Measurements from ENCODE around the gene TUT7.
"Not testable (repeated sequence)": the region's sequence is repeated elsewhere in the genome, so short reads cannot be mapped to it uniquely, and the experiment has no call there.

Gene TUT7

DNA sequence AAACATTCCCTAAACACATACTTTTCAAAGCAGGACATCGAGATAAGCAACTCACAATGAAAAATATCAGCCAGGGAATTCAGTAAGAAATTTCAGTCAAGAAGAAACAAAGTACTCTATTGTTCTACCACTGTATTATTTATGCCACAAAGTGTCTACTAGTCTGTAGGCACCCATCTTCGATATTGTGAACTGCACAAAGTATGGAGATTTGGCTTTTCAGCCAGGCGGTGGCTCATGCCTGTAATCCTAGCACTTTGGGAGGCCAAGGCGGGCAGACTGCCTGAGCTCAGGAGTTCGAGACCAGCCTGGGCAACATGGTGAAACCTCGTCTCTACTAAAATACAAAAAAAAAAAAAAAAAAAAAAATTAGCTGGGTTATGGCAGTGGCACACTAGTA is 63.9 kb downstream of the TUT7 start:
- DNase-seq: not testable (repeated sequence)

DNA sequence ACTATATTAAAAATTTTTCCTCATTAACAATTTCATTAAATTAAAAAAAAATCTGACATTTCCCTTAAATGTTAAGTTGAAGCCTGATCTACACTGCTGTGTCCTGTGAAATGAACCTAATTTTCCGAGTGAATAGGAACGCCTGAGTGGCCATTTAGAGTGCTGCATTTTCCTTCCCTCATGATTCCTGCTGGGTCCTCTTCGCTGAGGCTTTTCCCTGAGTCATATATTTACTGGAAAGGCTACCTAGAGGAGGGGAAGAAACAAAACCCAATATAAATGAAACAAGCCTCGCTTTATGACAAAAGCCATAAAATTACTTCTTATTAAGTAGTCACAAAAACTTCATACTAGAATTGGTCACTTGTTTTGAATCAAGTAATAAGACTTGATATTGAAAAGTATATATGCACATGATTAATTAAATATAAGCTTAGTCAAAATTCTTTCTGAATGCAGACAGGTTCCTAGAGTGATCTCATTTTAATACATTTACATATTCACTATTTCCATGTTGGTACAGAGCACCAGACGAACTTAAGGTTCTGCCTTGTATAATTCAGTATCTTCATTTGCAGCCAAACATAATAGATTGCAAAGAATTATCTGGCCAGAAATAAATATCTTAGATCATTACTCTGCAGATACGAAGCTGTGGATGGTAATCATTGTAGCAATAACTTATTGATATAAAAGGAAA is 65.6 kb downstream of the TUT7 start:
- DNase-seq: no peak

DNA sequence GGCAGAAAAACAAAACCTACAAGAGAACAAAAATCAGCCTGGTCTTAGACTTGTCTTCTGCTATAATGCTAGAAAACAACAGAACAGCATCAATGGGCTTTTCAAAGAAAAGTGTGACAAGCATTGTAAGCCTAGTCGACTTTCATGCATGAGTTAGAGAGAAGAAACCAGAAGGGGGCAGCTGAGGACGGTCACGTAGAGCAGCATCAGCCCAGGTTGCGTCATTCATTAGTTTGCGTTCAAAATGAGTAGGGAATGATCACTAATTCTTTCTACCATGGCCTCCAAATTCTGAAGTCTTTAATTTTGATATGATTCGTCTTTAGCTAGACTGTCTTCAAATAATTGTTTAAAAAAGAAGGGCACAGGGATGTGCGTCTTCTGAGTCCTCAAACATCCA is 67.2 kb downstream of the TUT7 start:
- DNase-seq: no peak

DNA sequence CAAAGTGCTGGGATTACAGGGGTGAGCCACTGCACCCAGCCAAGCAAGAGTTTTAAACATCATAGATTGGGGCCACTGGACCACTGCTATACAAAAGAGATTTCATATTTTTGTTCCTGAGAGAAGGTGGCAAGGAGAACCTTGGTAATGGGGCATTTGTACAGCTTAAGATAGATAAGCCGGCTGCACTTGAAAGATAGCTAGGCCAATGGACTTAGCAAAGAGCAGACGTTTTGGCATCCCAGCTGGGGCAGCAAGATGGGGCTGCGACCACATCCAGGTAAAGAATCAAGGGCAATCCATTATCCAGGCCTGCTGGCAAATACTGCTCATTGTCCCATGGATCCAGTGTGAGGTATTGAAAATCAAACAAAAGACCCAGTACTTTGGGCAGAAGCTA is 67.9 kb downstream of the TUT7 start:
- DNase-seq: no peak

DNA sequence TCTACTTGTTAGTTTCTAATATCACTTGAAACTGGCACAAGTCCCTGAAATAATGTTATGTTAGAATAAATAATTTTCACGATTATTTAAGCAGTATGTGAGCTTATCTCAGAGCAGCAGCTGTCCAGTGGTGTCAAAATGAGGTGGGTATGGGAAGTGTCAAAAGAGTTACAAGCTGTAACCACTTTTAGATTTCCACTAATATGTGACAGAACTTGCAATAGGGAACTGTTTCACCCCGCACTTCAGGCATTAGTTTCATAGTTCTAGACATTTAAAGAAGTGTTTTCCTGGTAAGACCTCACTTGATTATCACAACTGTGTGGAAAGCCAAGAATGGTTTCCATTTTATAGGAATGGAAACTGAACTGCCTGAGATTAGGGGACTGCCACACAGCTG is 68.9 kb downstream of the TUT7 start:
- no peak for DNase-seq

DNA sequence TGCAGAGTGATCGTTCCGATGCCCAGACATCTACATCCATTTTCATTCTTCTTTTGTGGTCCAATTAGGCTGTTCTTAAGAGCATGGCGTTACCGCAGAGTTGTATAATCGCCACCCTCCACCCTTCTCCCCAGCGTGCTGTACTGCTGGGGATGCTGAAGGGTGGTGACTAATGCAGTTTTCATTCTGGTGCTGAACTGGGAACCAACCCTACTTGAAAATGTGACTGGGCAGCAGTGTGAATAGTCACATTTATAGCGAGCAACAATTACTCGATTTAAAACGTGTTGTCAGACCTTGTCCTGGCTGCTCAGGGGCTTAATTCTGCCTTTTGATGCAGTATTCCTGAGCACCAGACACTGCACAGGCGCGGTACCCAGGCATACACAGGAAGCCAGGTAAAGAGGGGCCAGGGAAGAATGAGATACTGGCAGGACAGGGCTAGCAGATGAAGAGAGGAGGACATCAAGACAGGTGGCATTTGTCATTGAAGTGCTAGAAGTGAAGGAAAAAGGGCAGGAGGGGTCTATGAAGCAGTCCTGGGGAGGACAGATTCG is 71.2 kb downstream of the TUT7 start:
- DNase-seq: no peak

DNA sequence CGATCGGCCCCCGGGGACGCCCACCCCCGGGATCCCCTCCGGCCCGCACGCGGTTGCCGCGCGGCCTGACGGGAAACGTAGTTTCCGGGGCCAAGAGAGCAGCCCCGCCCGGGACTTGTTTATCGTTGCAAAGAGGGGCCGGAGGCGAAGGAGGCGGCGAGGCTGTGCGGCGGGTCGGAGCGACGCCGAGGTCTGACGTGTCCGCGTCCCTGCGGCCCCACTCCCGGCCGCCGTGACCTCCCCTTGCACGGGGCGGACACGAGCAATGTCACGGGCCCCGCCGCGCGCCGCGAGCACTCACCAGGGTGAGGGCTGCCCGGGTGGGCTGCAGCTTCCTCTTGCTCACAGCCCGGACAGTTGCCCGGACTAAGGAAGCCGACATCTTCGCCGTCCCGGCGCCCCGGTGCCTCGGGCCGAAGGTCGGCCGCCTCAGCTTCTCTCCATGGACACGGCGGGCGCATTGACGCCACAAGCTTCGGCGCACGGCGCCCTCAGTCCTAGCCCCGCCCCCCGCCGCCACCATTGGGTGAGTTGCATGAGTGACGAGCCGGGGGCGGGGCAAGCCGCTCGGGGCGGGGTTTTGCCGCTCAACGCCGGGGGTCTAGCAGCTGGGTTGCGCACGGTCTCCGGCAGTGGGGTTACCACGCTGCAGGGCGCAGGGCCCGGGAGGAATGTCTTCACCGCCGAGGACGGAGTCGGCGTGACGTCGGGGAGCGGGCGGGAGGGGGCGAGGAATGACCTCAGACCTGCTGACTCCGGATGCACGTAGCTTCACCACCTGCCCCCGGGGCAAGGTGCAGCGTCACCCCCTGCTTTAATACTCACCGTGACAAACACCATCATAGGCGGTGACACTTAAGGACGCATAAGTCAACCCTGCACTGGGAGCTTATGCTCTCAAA is 71.9 kb downstream of the TUT7 start, which contains the start of gene ISCA1:
ISCA1 (minus strand) TSS at position 462 of the 902 bp plus-strand sequence; CDS start at position 382, 80 bp downstream.
- DNase-seq: peak; percentile 94

DNA sequence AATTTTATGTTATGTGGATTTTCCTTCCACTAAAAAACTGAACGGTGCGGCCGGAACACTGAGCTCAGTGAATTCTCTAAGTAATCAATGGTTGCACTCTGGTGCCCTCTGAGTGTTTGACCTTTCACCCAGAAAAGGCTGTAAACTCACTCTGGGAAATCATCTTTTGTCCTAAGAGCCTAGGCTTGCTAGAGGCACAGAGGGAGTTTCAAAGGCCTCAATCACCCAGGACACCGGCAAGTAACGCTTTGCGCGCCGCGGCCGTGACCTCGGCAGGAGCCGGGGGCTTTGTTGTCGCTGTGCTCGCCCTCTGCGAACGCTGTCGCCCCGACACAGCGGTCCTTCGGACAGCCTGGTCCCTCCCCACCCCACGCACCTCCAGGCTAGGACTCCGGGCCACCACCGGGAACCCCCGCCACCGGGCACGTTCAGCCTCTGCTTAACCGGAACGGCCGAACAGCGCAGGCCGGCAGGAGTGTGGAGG is 72.6 kb downstream of the TUT7 start:
- no peak for DNase-seq

DNA sequence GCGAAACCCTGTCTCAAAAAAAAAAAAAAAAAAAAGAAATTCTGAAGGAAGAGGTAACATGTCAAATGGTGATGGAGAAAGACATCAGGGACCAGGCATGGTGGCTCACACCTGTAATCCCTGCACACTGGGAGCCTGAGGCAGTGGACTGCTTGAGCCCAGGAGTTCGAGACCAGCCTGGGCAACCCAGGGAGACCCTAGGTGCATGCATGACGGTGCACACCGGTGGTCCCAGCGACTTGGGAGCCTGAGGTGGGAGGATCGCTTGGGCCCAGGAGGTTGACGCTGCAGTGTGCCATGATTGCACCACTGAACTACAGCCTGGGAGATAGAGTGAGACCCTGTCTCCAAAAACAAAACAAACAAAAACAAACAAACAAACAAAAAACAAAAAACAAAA is 73.6 kb downstream of the TUT7 start:
- DNase-seq: no peak

DNA sequence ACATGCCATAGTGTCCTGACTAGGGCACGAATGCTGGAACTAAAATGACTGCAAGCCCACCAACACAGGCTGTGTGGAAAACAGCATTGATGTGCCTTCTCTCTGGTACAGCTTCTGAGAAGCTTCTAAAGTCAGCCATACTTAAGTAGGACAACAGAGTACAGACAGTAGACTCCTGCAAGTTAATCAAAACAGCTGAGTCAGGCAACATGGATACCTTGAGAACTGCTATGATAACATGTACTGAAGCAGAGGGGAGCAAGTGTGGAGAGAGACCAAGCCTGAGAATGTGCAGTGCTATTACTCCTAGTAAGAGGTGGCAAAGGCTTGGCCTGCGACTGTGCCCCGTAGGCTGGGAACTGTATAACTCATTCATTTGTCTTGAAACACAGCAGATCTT is 74.4 kb downstream of the TUT7 start:
- DNase-seq: no peak

DNA sequence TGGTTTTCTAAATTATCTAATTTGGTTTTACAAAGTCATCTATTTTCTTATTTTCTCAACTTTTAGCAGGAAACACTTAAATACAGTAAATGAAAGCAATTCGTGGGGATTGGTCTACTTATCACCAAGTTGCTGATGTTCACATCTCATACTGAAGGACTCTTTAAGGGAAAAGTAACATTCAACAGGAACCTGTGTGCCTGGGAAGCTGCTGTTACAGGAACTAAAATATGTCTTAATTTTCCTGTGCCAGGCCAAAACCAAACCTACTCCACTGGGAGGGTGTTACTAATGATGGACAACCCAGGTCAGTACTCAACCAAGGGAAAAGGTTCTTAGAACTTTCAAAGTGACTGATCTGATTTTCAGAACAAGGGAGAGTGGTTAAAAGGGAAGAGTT is 77.1 kb downstream of the TUT7 start:
- no peak for DNase-seq

DNA sequence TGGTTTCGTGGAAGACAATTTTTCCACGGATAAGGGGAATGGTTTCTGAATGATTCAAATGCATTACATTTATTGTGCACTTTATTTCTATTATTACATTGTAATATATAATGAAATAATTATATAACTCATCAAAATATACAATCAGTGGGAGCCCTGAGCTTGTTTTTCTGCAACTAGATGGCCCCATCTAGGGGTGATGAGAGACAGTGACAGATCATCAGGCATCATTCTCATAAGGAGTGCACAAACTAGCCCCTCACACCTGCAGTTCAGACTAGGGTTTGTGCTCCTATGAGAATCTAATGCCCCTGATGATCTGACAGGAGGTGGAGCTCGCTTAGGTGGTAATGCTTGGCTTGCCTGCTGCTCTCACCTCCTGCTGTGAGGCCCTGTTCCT is 78.2 kb downstream of the TUT7 start:
- DNase-seq: no peak

DNA sequence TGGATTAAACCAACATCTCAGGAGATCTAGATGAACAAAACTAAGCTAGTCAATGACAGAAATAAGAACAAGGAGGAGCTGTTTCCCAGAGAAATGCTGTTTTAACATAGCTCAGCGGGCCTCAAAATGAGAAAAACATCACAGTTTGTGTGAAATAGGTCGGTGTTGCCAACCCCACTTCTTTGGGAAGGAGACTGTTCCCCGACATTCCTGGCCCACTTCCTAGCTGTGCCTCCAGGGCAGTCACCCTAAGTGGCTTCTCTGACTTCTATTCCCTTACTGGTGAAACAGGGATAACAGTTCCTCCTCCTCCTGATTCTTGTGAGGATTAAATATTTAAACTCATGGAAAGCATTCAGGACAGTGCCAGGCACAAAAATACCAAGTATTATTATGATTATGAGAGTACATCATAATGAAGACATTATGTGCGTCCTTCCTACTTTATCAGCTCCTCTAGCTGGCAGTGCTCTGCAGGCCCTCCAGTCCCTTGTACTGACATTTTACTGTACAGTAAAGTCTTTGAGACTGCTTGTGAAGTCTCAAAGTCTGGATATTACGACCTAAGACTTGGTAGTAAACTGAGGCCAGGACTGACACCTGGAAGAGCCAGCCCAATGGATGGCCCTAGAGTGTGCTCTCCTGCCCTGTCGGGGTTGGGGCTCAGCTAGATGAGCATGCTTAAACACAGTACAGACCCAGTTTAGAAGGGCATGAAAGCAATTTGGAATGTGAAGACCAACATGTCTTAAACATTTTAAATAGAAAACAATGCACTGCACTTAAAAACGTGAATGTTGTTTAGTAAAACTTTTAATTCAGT is 79.2 kb downstream of the TUT7 start:
- no peak for DNase-seq

DNA sequence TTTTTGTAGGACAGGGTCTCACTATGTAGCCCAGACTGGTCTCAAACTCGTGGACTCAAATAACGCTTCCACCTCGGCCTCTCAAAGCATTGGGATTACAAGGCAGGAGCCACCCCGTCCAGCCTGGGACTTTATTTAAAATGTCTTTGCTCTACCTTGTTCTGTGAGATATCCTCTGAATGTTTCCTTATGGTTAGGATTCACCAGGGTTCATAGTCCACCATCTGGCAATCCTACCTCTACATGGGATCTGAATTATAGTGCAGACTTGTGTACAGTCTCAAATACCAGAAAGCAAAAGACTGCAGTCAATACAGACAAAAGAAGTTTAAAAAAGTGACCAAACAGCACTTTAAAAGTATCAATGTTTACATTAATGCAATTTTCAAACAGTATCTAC is 82.0 kb downstream of the TUT7 start:
- no peak for DNase-seq

DNA sequence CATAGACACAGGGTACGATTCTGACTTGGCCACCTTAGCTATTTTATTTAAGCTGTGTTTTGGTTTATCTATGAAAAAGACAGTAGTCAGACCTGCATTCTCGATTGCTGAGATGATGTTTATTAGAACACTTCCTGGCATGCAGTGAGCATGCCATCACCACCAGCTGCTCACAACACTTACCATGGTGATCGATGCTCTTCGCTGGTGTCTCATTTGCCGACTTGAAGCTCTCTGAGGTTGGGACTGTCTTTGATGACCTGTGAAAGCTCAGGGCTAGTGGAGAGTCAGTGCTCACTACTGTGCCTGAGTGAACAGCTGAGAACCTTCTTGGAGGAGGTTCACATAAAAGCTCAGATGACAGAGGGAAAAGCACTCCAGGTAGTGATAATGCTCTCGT is 90.3 kb downstream of the TUT7 start:
- DNase-seq: no peak

DNA sequence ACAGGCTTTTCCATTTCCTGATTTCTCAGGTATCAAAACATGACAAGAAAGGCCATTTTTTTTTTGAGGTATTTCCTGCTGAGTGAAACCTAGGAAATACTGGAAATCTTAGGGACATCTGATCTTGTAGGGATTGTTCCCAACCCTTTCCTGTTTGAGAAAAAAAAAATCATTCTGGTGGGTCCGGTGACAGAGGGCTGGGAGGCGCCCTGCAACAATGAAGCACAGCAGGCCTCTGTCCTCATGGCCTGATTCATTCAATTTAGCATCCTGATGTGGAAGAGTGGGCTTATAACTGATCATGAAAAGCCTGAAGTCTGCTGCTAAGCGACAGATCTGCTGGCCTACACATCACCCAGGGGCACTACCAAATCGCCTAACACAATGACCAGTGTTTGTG is 91.7 kb downstream of the TUT7 start:
- DNase-seq: no peak

DNA sequence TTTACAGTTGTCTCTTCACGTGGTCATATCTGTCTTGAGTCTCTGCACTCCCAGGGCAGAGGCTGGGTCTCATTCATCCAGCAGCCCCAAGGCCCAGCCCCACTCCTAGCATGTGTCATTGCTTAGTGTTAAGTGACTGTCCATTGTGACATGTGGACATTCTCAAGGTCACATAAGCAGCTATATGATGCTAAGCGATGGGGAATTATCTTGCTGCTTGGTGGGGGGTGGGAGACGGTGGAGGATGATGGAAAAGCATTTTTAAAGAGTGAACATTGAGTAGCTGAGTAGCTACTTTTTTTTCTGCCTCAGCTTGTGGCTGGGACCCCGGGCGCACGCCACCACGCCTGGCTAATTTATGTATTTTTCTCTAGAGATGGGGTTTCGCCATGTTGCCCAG is 94.7 kb downstream of the TUT7 start, which contains the start of gene C9orf153:
C9orf153 (minus strand) TSS at position 101 of the 400 bp plus-strand sequence. CDS start 30,054 bp downstream, outside the sequence.
- no peak for DNase-seq

DNA sequence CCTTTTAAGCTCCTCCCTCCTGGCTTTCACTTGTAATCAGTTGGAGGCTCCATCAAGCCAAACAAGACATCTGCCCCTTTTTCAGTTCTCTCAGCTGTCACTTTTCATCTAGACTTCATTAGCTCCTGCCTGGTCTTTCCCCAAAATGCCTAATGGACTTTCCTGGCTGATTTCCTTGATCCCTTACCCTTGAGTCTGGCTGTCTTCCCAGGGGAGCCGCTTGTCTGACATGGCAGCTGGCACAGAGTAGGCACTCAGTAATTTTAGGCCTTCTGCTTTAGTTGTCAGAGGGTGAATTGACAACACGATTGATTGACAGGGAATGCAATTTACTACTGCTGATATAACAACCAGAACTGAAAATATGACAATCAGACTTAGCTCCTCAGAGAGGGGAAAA is 96.8 kb downstream of the TUT7 start:
- no peak for DNase-seq

DNA sequence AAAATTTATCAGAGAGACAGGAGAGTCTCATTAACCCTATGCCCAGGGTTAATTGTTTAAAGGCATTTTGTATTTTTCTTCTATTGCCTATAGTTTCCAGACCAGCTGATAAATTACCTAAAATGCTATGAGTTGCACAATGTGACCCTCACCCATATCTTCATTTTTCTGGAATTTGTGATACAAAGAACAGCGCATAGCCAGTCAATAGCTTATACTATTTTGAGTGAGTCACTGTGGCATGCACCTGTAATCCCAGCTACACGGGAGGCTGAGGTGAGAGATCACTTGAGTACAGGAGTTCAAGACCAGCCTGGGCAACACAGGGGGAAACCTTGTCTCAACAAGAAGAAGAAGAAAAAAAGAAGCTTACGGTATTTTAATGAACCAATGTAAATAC is 97.6 kb downstream of the TUT7 start:
- DNase-seq: no peak

DNA sequence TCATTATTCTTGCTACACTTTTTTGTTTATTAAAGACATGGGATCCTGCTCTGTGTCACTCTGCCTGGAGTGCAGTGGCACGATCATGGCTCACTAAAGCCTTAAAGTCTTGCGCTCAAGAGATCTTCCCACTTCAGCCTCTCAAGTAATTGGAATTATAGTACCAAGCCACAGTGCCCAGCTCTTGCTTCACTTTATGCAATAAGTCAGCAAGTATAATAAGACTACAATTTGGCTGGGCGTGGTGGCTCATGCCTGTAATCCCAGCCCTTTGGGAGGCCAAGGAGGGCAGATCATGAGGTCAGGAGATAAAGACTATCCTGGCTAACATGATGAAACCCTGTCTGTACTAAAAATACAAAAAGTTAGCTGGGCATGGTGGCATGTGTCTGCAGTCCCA is 100.6 kb downstream of the TUT7 start:
- no peak for DNase-seq

DNA sequence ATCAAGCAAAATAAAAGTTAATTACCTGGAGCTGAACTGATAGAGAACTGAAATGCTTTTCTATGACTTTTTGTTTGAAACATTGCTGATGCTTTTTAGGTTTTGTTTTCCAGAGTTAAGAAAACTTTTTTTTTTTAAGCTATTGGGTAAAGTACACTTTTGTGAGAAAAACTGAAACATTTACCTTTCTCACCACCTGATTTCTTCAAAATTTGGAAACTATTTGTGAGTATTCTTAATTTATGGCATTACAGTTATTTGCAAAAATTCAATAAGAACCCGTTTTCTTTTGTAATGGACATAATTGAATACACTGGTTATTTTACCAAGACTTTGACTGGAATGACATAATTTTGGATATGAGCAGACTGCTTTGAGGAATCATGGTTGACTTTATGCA is 101.3 kb downstream of the TUT7 start:
- no peak for DNase-seq

DNA sequence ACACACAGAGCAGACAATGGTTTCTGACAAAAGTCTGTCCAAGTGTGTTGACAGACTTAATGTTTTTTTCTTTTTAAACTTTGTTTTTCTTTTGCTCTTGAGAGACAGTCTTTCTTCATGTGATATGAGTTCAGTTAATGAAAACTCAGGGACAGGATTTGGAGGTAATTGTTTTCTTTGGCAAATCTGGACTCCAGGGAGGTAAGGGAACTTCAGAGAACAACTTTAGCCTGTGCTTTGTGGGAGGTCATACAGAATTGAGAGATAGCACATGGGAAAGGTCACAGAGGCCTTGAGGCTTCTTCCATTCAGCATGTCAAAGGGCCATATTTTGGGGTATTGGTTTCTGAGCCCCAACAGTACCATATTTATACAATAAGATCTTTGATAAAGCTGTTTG is 104.1 kb downstream of the TUT7 start:
- DNase-seq: no peak

DNA sequence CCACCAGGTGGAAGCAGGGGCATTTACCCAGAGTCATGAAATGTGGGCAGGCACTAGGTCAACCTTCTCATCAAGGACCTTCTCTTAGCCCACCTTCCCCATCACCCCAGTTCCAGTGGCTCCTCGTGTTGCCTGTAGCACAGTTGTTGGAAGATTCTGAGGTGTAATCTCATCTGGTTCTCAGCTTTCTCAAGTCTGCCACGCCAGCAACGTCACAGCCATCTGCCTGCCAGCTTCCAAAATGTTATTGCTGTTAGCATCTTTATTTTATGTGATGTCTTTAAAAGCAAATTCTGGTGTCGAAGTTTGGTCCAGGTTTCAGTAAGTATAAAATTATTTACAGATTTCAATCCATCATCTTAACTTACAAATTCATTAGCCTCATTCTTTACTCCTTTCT is 105.5 kb downstream of the TUT7 start:
- no peak for DNase-seq

Measured in activated effector memory CD4-positive, alpha-beta T cell treated with Interleukin-2 at 50 U/mL for 16 hours (primary cell).